Adrenal gland (tissue), 5 donors: ENCODE data around the gene EEF1AKMT3.

Source experiments
- POLR2A ChIP-seq, 2 donors: fragments of 450-650 bp; IDR thresholded peaks; one replicate each; pipeline ENCODE4 v1.6.1; 2017; ENCODE audit warnings: antibody characterized with exemption in 2 of 2, mild to moderate bottlenecking in 2 of 2, moderate library complexity in 1 of 2
- TF ChIP-seq, protein P1 (sequence below), 6 experiments: fragments of 450-650 bp in 4 of 6; fragments of 200-600 bp in 2 of 6; sonication (generic) in 1 of 6; IDR thresholded peaks; 1 replicate in 5 of 6; 2 replicates in 1 of 6; pipeline versions ENCODE4 v1.5.1 to v1.8.0; 2016 to 2021; ENCODE audit warnings: antibody characterized with exemption in 6 of 6, mild to moderate bottlenecking in 2 of 6, moderate library complexity in 1 of 6
- donor health status: DM: no; HTN: no; CAD: no.

DNA sequence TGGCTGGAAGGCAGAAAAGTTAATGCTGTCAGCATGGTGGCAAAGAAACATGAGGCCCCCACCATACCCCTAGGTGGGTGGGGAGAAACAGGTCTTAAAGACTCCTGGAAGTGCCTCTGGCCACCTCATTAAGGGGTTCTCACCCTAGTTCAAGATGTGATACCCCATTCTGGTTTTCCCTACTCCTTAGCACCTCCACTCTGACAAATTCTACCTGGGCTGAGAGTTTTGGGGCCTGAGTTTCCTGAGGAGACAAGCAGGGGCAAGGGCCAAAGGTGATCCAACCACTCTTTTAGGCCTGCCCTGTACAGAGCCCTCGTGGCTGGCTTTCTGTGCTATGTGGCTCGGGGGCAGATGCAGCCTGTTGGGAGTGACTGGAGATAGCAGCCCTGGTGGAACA, 54.0 kb downstream of the EEF1AKMT3 start:
- TF ChIP-seq, protein P1, sequence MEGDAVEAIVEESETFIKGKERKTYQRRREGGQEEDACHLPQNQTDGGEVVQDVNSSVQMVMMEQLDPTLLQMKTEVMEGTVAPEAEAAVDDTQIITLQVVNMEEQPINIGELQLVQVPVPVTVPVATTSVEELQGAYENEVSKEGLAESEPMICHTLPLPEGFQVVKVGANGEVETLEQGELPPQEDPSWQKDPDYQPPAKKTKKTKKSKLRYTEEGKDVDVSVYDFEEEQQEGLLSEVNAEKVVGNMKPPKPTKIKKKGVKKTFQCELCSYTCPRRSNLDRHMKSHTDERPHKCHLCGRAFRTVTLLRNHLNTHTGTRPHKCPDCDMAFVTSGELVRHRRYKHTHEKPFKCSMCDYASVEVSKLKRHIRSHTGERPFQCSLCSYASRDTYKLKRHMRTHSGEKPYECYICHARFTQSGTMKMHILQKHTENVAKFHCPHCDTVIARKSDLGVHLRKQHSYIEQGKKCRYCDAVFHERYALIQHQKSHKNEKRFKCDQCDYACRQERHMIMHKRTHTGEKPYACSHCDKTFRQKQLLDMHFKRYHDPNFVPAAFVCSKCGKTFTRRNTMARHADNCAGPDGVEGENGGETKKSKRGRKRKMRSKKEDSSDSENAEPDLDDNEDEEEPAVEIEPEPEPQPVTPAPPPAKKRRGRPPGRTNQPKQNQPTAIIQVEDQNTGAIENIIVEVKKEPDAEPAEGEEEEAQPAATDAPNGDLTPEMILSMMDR (IDR thresholded peaks at IDR 0.05), result no peak
- TF ChIP-seq POLR2A (IDR thresholded peaks at IDR 0.05), result no peak
